GM23338 (cell line): ENCODE data around the gene CHD5. TPM values are rescaled to one million over a fixed set of nuclear protein-coding genes. Genes with fewer than 3 reads are reported as not detected.

ENCODE experiments used
- ATAC-seq: fragments of 200-7000 bp; cut with Tn5 transposase; 3 replicates; pipeline ENCODE4 v1.9.1; 2020
- DNase-seq: peaks from one replicate; pipeline ENCODE4 v3.0.0-alpha.2; 2015; ENCODE audit warnings: low spot score
- H2AFZ ChIP-seq: fragments of 200-600 bp; sonication (generic); 2 replicates; pipeline ENCODE4 v1.8.0; 2016; ENCODE audit warnings: antibody characterized with exemption, mild to moderate bottlenecking, moderate library complexity
- H3F3A ChIP-seq: fragments of 200-600 bp; sonication (generic); replicated peaks from 2 replicates; pipeline ENCODE4 v1.8.0; 2017; ENCODE audit warnings: antibody characterized with exemption, mixed run types, low read depth
- H3K27ac ChIP-seq: fragments of 200-600 bp; sonication (generic); 2 replicates; pipeline ENCODE4 v1.6.1; 2016; ENCODE audit warnings: low read depth
- H3K27me3 ChIP-seq: fragments of 200-600 bp; sonication (generic); 2 replicates; pipeline ENCODE4 v1.8.0; 2016; ENCODE audit warnings: mild to moderate bottlenecking, mixed run types, moderate library complexity; ENCODE audit not compliant: insufficient read depth
- H3K36me3 ChIP-seq: fragments of 200-600 bp; sonication (generic); 2 replicates; pipeline ENCODE4 v1.8.0; 2016; ENCODE audit warnings: mild to moderate bottlenecking; ENCODE audit not compliant: insufficient read depth
- H3K4me1 ChIP-seq: fragments of 200-600 bp; sonication (generic); 2 replicates; pipeline ENCODE4 v1.8.0; 2016; ENCODE audit warnings: mild to moderate bottlenecking, moderate library complexity; ENCODE audit not compliant: insufficient read depth
- H3K4me2 ChIP-seq: fragments of 200-600 bp; sonication (generic); 2 replicates; pipeline ENCODE4 v1.7.1; 2017; ENCODE audit warnings: mixed run types
- H3K4me3 ChIP-seq: fragments of 200-600 bp; sonication (generic); 2 replicates; pipeline ENCODE4 v1.6.1; 2016; ENCODE audit warnings: mixed run types
- H3K79me2 ChIP-seq: fragments of 200-600 bp; sonication (generic); replicated peaks from 2 replicates; pipeline ENCODE4 v1.8.0; 2017; ENCODE audit warnings: mild to moderate bottlenecking; ENCODE audit not compliant: insufficient read depth
- H3K9me2 ChIP-seq: fragments of 200-600 bp; sonication (generic); 2 replicates; pipeline ENCODE4 v1.8.0; 2017; ENCODE audit not compliant: insufficient read depth
- H4K20me1 ChIP-seq: fragments of 200-600 bp; sonication (generic); replicated peaks from 2 replicates; pipeline ENCODE4 v1.8.0; 2017; ENCODE audit warnings: mild to moderate bottlenecking; ENCODE audit not compliant: insufficient read depth
- H3K27ac Mint-ChIP-seq: 2 replicates; pipeline ENCODE4 v1.8.0; 2020; ENCODE audit warnings: inconsistent platforms, mild to moderate bottlenecking, moderate library complexity, mixed read lengths
- H3K27me3 Mint-ChIP-seq: 3 replicates; pipeline ENCODE4 v1.8.0; 2022; ENCODE audit warnings: low read depth, mild to moderate bottlenecking, moderate library complexity, mixed read lengths, inconsistent platforms; ENCODE audit not compliant: insufficient read depth, poor library complexity
- H3K36me3 Mint-ChIP-seq: 3 replicates; pipeline ENCODE4 v1.8.0; 2021; ENCODE audit warnings: low read depth, mild to moderate bottlenecking, inconsistent platforms, moderate library complexity, mixed read lengths
- H3K4me1 Mint-ChIP-seq: 3 replicates; pipeline ENCODE4 v1.8.0; 2020; ENCODE audit warnings: mild to moderate bottlenecking, inconsistent platforms, mixed read lengths
- H3K4me3 Mint-ChIP-seq: 3 replicates; pipeline ENCODE4 v1.8.0; 2021; ENCODE audit warnings: moderate library complexity, mild to moderate bottlenecking, inconsistent platforms, mixed read lengths
- H3K9me3 Mint-ChIP-seq: 3 replicates; pipeline ENCODE4 v1.8.0; 2020; ENCODE audit warnings: moderate library complexity, mild to moderate bottlenecking, inconsistent platforms, mixed read lengths
- CREB1 ChIP-seq: fragments of 250-450 bp; sonication (Bioruptor Pico); IDR thresholded peaks from 2 replicates; pipeline ENCODE4 v1.5.0; 2020; ENCODE audit warnings: low read depth, mild to moderate bottlenecking, moderate library complexity
- CTCF ChIP-seq, 2 experiments: fragments of 200-600 bp in 1 of 2; sonication (generic) in 1 of 2; conservative IDR thresholded peaks; 2 replicates each; pipeline versions ENCODE4 v1.5.1 to v1.6.1; 2016 to 2017; ENCODE audit warnings: antibody characterized with exemption in 2 of 2, low read depth in 2 of 2, mild to moderate bottlenecking in 2 of 2, moderate library complexity in 1 of 2
- ETS1 ChIP-seq: IDR thresholded peaks from 2 replicates; pipeline ENCODE4 v1.6.1; 2016; ENCODE audit warnings: antibody characterized with exemption
- EZH2 ChIP-seq: fragments of 200-600 bp; sonication (generic); IDR thresholded peaks from one replicate; pipeline ENCODE4 v1.8.0; 2017; ENCODE audit warnings: antibody characterized with exemption, mild to moderate bottlenecking, low read depth; ENCODE audit not compliant: unreplicated experiment
- EZH2phosphoT487 ChIP-seq: fragments of 200-600 bp; sonication (generic); IDR thresholded peaks from one replicate; pipeline ENCODE4 v1.8.1; 2018; ENCODE audit warnings: antibody characterized with exemption; ENCODE audit not compliant: unreplicated experiment
- REST ChIP-seq: IDR thresholded peaks from one replicate; pipeline ENCODE4 v1.6.1; 2018; ENCODE audit warnings: antibody characterized with exemption; ENCODE audit not compliant: unreplicated experiment
- ZNF114 ChIP-seq: fragments of 250-450 bp; sonication (Bioruptor Pico); IDR thresholded peaks from 2 replicates; pipeline ENCODE4 v1.5.0; 2020; ENCODE audit warnings: mild to moderate bottlenecking, moderate library complexity
- ZNF462 ChIP-seq: fragments of 250-450 bp; sonication (Bioruptor Pico); IDR thresholded peaks from 2 replicates; pipeline ENCODE4 v1.5.0; 2020; ENCODE audit warnings: mild to moderate bottlenecking, moderate library complexity
- polyA plus RNA-seq: library from polyadenylated mRNA; unstranded; fragments of >200 nt; fragmentation: Nextera tagmentation; extraction: Ambion mirVana; gene quantifications from 2 replicates; pipeline ENCODE4 v1.2.1, GENCODE V29; 2016
- total RNA-seq: library from RNA; depleted of rRNA; stranded (reverse); fragments of >200 nt; shearing (Covaris generic); gene quantifications from 2 replicates; pipeline ENCODE4 v1.2.3, GENCODE V29; 2014

The CHD5 gene
- total and polyA plus RNA-seq, 2 experiments from 2014 or later, result 0.32 to 1.0 TPM

GRCh38 chr1:6066680-6067079 lies 113.4 kb downstream of the CHD5 start (continued):
- TF ChIP-seq CTCF (conservative IDR thresholded peaks at IDR 0.05; ENCODE audit: low read depth in 2 of 2) (no peak), CREB1 (CRISPR knock-in tag) (no peak)

- Histone ChIP-seq H3K27ac (no peak overlapping the region), H3K36me3 (no peaks in the 10 kb centered on the region), H3F3A (no peaks in the 10 kb centered on the region), H3K27me3 (no peaks in the 10 kb centered on the region), H3K79me2 (no peaks in the 10 kb centered on the region), H4K20me1 (no peaks in the 10 kb centered on the region), H3K4me1 (no peaks in the 10 kb centered on the region), H3K9me2 (no peaks in the 10 kb centered on the region), H3K4me3 (no peak overlapping the region), H2AFZ (no peak overlapping the region), H3K4me2 (no peak overlapping the region)
- Mint-ChIP-seq H3K4me1 (no peaks in the 10 kb centered on the region), H3K27ac (no peak overlapping the region), H3K36me3 (no peaks in the 10 kb centered on the region), H3K4me3 (no peak overlapping the region), H3K27me3 (peaks cover 5% of the 10 kb centered on the region), H3K9me3 (0 out of 3 replicates have a peak, but pooled peaks cover 2% of the 10 kb centered on the region)
- ATAC-seq (no peak), DNase-seq (no peak)
- TF ChIP-seq ETS1 (no peak), EZH2 (no peak), EZH2phosphoT487 (no peak), REST (no peak), ZNF462 (no peak), CREB1 (CRISPR knock-in tag) (no peak), CTCF (conservative IDR thresholded peaks at IDR 0.05; ENCODE audit: low read depth in 2 of 2) (no peak), ZNF114 (CRISPR knock-in tag) (no peak)
These were observed 114.8 kb downstream of the CHD5 start for GRCh38 chr1:6065093-6065858.
